ENCODE measurements around the gene DPAGT1. TPM values are rescaled to one million over a fixed set of nuclear protein-coding genes. Genes with fewer than 3 reads are reported as not detected.
"Not testable (repeated sequence)": the region's sequence is repeated elsewhere in the genome, so short reads cannot be mapped to it uniquely, and the experiment has no call there.

The DPAGT1 gene
- total RNA-seq, 2 donors from 2014 or later: 49.4 to 51.9 TPM

GRCh38 chr11:119107538-119108145 lies 6.0 kb upstream of the DPAGT1 start:
- no peak overlapping the region for H3K27ac Mint-ChIP-seq
- DNase-seq: peak; percentile 66
- Histone ChIP-seq H3K36me3 (ENCODE audit: control insufficient read depth, insufficient read depth, low read length) (no peaks in the 10 kb centered on the region), H3K4me3 (ENCODE audit: low read length) (peak overlapping the region; percentile 88), H3K9me3 (ENCODE audit: control insufficient read depth, low read length) (no peaks in the 10 kb centered on the region), H3K27ac (ENCODE audit: low read depth, low read length) (no peak overlapping the region), H3K4me1 (ENCODE audit: control insufficient read depth, insufficient read depth, low read length) (peaks cover 4% of the 10 kb centered on the region), H3K9ac (ENCODE audit: extremely low read depth, low read length, poor library complexity, severe bottlenecking) (peak overlapping the region; percentile 44), H3K27me3 (ENCODE audit: control insufficient read depth, insufficient read depth, low read length, poor library complexity, severe bottlenecking) (peaks cover 18% of the 10 kb centered on the region)
- H3K36me3 Mint-ChIP-seq (ENCODE audit: low read depth): no peaks in the 10 kb centered on the region
- H3K4me3 Mint-ChIP-seq: peak overlapping the region; percentile 62
- TF ChIP-seq CTCF (conservative IDR thresholded peaks at IDR 0.05): no peak
- WGBS, 2 experiments (ENCODE audit: insufficient coverage in 1 of 2, insufficient read length in 1 of 2): 0 to 1% methylated on average over 13 to 65 of the region's 65 CpGs
- no peaks in the 10 kb centered on the region for H3K9me3 Mint-ChIP-seq
- peaks cover 21% of the 10 kb centered on the region for H3K27me3 Mint-ChIP-seq (ENCODE audit: insufficient read depth)
- peaks cover 19% of the 10 kb centered on the region for H3K4me1 Mint-ChIP-seq

GRCh38 chr11:119106564-119107537 lies 5.2 kb upstream of the DPAGT1 start, which contains the start of gene C2CD2L:
Gene C2CD2L, plus strand, starts transcription at chr11:119107344. Its CDS starts 398 bp downstream, at chr11:119107742.
- Histone ChIP-seq H3K27me3 (ENCODE audit: control insufficient read depth, insufficient read depth, low read length, poor library complexity, severe bottlenecking) (peaks cover 18% of the 10 kb centered on the region), H3K4me1 (ENCODE audit: control insufficient read depth, insufficient read depth, low read length) (peaks cover 4% of the 10 kb centered on the region), H3K9me3 (ENCODE audit: control insufficient read depth, low read length) (no peaks in the 10 kb centered on the region), H3K27ac (ENCODE audit: low read depth, low read length) (no peak within 1 kb of the TSS), H3K4me3 (ENCODE audit: low read length) (peak within 1 kb of the TSS; percentile 88), H3K9ac (ENCODE audit: extremely low read depth, low read length, poor library complexity, severe bottlenecking) (peak within 1 kb of the TSS; percentile 52), H3K36me3 (ENCODE audit: control insufficient read depth, insufficient read depth, low read length) (no peaks in the 10 kb centered on the region)
- no peak for TF ChIP-seq CTCF (conservative IDR thresholded peaks at IDR 0.05)
- WGBS, 2 experiments (ENCODE audit: insufficient coverage in 1 of 2, insufficient read length in 1 of 2): 5 to 8% methylated on average over 10 to 47 of the region's 49 CpGs
- Mint-ChIP-seq H3K9me3 (no peaks in the 10 kb centered on the region), H3K36me3 (ENCODE audit: low read depth) (no peaks in the 10 kb centered on the region), H3K4me1 (peaks cover 22% of the 10 kb centered on the region), H3K4me3 (peak within 1 kb of the TSS; percentile 62), H3K27ac (peak within 1 kb of the TSS; percentile 58), H3K27me3 (ENCODE audit: insufficient read depth) (peaks cover 21% of the 10 kb centered on the region)
- peak; percentile 94 for DNase-seq

GRCh38 chr11:119103793-119104192 lies 2.1 kb upstream of the DPAGT1 start:
- peaks cover 12% of the 10 kb centered on the region for H3K27me3 ChIP-seq (ENCODE audit: control insufficient read depth, insufficient read depth, low read length, poor library complexity, severe bottlenecking)
- no peak for DNase-seq
- Mint-ChIP-seq H3K27me3 (ENCODE audit: insufficient read depth) (peaks cover 15% of the 10 kb centered on the region), H3K36me3 (ENCODE audit: low read depth) (peaks cover 7% of the 10 kb centered on the region), H3K4me1 (peaks cover 34% of the 10 kb centered on the region), H3K4me3 (no peak overlapping the region), H3K27ac (peak overlapping the region; percentile 86), H3K9me3 (no peaks in the 10 kb centered on the region)
- TF ChIP-seq CTCF (conservative IDR thresholded peaks at IDR 0.05): no peak
- no peak overlapping the region for H3K9ac ChIP-seq (ENCODE audit: extremely low read depth, low read length, poor library complexity, severe bottlenecking)
- no peak overlapping the region for H3K27ac ChIP-seq (ENCODE audit: low read depth, low read length)
- WGBS, 2 experiments (ENCODE audit: insufficient coverage in 1 of 2, insufficient read length in 1 of 2): 86 to 100% methylated on average over 1 to 4 of the region's 4 CpGs
- peaks cover 1% of the 10 kb centered on the region for H3K36me3 ChIP-seq (ENCODE audit: control insufficient read depth, insufficient read depth, low read length)
- H3K4me1 ChIP-seq (ENCODE audit: control insufficient read depth, insufficient read depth, low read length): peaks cover 9% of the 10 kb centered on the region
- no peaks in the 10 kb centered on the region for H3K9me3 ChIP-seq (ENCODE audit: control insufficient read depth, low read length)
- no peak overlapping the region for H3K4me3 ChIP-seq (ENCODE audit: low read length)

GRCh38 chr11:119103161-119103664 lies 1.6 kb upstream of the DPAGT1 start:
- H3K36me3 Mint-ChIP-seq (ENCODE audit: low read depth): peaks cover 13% of the 10 kb centered on the region

More at GRCh38 chr11:119103161-119103664, 1.6 kb upstream of the DPAGT1 start:
- not testable (repeated sequence) for H3K9ac ChIP-seq (ENCODE audit: extremely low read depth, low read length, poor library complexity, severe bottlenecking); H3K9me3 Mint-ChIP-seq; H3K9me3 ChIP-seq (ENCODE audit: control insufficient read depth, low read length); H3K27me3 ChIP-seq (ENCODE audit: control insufficient read depth, insufficient read depth, low read length, poor library complexity, severe bottlenecking); H3K27me3 Mint-ChIP-seq (ENCODE audit: insufficient read depth); DNase-seq; H3K36me3 ChIP-seq (ENCODE audit: control insufficient read depth, insufficient read depth, low read length); H3K4me1 ChIP-seq (ENCODE audit: control insufficient read depth, insufficient read depth, low read length)
- peak overlapping the region; percentile 85 for H3K27ac ChIP-seq (ENCODE audit: low read depth, low read length)
- Mint-ChIP-seq H3K4me3 (peak overlapping the region; percentile 87), H3K27ac (peak overlapping the region; percentile 70), H3K4me1 (peaks cover 31% of the 10 kb centered on the region)
- whole genome bisulfite sequencing, 2 experiments (ENCODE audit: insufficient coverage in 1 of 2, insufficient read length in 1 of 2): 91 to 95% methylated on average over 17 of the region's 18 CpGs
- H3K4me3 ChIP-seq (ENCODE audit: low read length): peak overlapping the region; percentile 89
